ENCODE data around the gene KIAA1549. TPM values are rescaled to one million over a fixed set of nuclear protein-coding genes. Genes with fewer than 3 reads are reported as not detected.
"Not testable (repeated sequence)": the region's sequence is repeated elsewhere in the genome, so short reads cannot be mapped to it uniquely, and the experiment has no call there.

Gene KIAA1549
- total RNA-seq (1 to 10 TPM; 1.1 to 1.2 TPM), polyA plus RNA-seq (not detected)

- Histone ChIP-seq H3K27me3 (ENCODE audit: insufficient read depth, low read length, poor library complexity, severe bottlenecking) (peaks cover 26% of the 10 kb centered on the region), H3K36me3 (ENCODE audit: insufficient read depth, low read length) (no peaks in the 10 kb centered on the region), H3K27ac (ENCODE audit: low read depth, low read length) (no peak within 1 kb of the TSS), H3K9me3 (ENCODE audit: low read length) (no peaks in the 10 kb centered on the region), H3K4me3 (ENCODE audit: low read length) (peak within 1 kb of the TSS; percentile 48), H3K4me1 (ENCODE audit: insufficient read depth, low read length) (peaks cover 5% of the 10 kb centered on the region)
- Mint-ChIP-seq H3K4me3 (peak within 1 kb of the TSS; percentile 78 to 91 (median 89)), H3K27ac (peak within 1 kb of the TSS in 5 of 8 donors; percentile 1 to 77 (median 61)), H3K9me3 (peaks cover 0 to 2% (median 0%) of the 10 kb centered on the region in 5 donors), H3K4me1 (peaks cover 9 to 18% (median 10%) of the 10 kb centered on the region in 3 donors), H3K36me3 (peaks cover 0 to 4% (median 1%) of the 10 kb centered on the region in 3 donors), H3K27me3 (peaks cover 46 to 47% of the 10 kb centered on the region in 2 donors)
- CTCF ChIA-PET: interaction anchor here (0.8 to 2.6 kb wide), 2 partner anchors 95 to 532 kb away, joined by 3 to 12 read pairs; no protein-coding TSS in a partner anchor
- DNase-seq: peak; percentile 15 to 54 (median 32)
- POLR2A ChIA-PET: no interaction called here
Observed at GRCh38 chr7:138981332-138982203, at the start of gene KIAA1549. Gene KIAA1549 (minus strand): TSS chr7:138981389. CDS start chr7:138981269, 120 bp downstream.

GRCh38 chr7:139029353-139029752, 48.2 kb upstream of the KIAA1549 start:
- no peaks in the 10 kb centered on the region for H3K4me1 ChIP-seq (ENCODE audit: insufficient read depth, low read length)
- Mint-ChIP-seq H3K4me1 (peaks cover 5 to 12% (median 7%) of the 10 kb centered on the region in 3 donors), H3K27me3 (peaks cover 0 to 1% of the 10 kb centered on the region in 2 donors), H3K27ac (no peak overlapping the region), H3K36me3 (peaks cover 0 to 14% (median 6%) of the 10 kb centered on the region in 3 donors), H3K4me3 (no peak overlapping the region), H3K9me3 (no peaks in the 10 kb centered on the region)
- H3K27ac ChIP-seq (ENCODE audit: low read depth, low read length): no peak overlapping the region
- H3K9me3 ChIP-seq (ENCODE audit: low read length): no peaks in the 10 kb centered on the region
- ChIA-PET POLR2A (no interaction called here), CTCF (interaction anchor here (0.6 to 1.1 kb wide), 2 partner anchors 46 to 76 kb away, joined by 3 read pairs; no protein-coding TSS in a partner anchor)
- no peaks in the 10 kb centered on the region for H3K36me3 ChIP-seq (ENCODE audit: insufficient read depth, low read length)
- no peaks in the 10 kb centered on the region for H3K27me3 ChIP-seq (ENCODE audit: insufficient read depth, low read length, poor library complexity, severe bottlenecking)
- no peak for DNase-seq
- no peak overlapping the region for H3K4me3 ChIP-seq (ENCODE audit: low read length)

GRCh38 chr7:139026551-139026950, 45.4 kb upstream of the KIAA1549 start:
- Histone ChIP-seq H3K27ac (ENCODE audit: low read depth, low read length) (no peak overlapping the region), H3K4me3 (ENCODE audit: low read length) (no peak overlapping the region), H3K36me3 (ENCODE audit: insufficient read depth, low read length) (no peaks in the 10 kb centered on the region), H3K27me3 (ENCODE audit: insufficient read depth, low read length, poor library complexity, severe bottlenecking) (no peaks in the 10 kb centered on the region), H3K9me3 (ENCODE audit: low read length) (no peaks in the 10 kb centered on the region), H3K4me1 (ENCODE audit: insufficient read depth, low read length) (no peaks in the 10 kb centered on the region)
- Mint-ChIP-seq H3K27ac (peak overlapping the region in 1 of 8 donors; percentile 3), H3K9me3 (no peaks in the 10 kb centered on the region), H3K27me3 (peaks cover 0 to 1% of the 10 kb centered on the region in 2 donors), H3K36me3 (peaks cover 0 to 16% (median 6%) of the 10 kb centered on the region in 3 donors), H3K4me3 (no peak overlapping the region), H3K4me1 (no peaks in the 10 kb centered on the region)
- ChIA-PET POLR2A (no interaction called here), CTCF (interaction anchor here (0.8 to 3.8 kb wide), 3 partner anchors 9 to 49 kb away, joined by 3 to 14 read pairs (median 4); no protein-coding TSS in a partner anchor)
- no peak for DNase-seq

GRCh38 chr7:139025861-139026260, 44.7 kb upstream of the KIAA1549 start:
- H3K9me3 Mint-ChIP-seq; H3K36me3 ChIP-seq (ENCODE audit: insufficient read depth, low read length); H3K4me3 ChIP-seq (ENCODE audit: low read length); H3K27me3 ChIP-seq (ENCODE audit: insufficient read depth, low read length, poor library complexity, severe bottlenecking); H3K4me1 Mint-ChIP-seq; H3K27ac Mint-ChIP-seq; H3K4me1 ChIP-seq (ENCODE audit: insufficient read depth, low read length); H3K27ac ChIP-seq (ENCODE audit: low read depth, low read length); POLR2A ChIA-PET; H3K9me3 ChIP-seq (ENCODE audit: low read length); H3K4me3 Mint-ChIP-seq; H3K27me3 Mint-ChIP-seq; DNase-seq: not testable (repeated sequence)
- CTCF ChIA-PET: interaction anchor here (0.8 to 3.8 kb wide), 4 partner anchors 8 to 140 kb away, joined by 3 to 14 read pairs (median 4); no protein-coding TSS in a partner anchor
- peaks cover 0 to 16% (median 6%) of the 10 kb centered on the region in 3 donors for H3K36me3 Mint-ChIP-seq

- no peaks in the 10 kb centered on the region for H3K36me3 ChIP-seq (ENCODE audit: insufficient read depth, low read length)
- ChIA-PET POLR2A (no interaction called here), CTCF (interaction anchor here (0.6 to 3.8 kb wide), 2 partner anchors 52 to 365 kb away, joined by 3 to 14 read pairs; no protein-coding TSS in a partner anchor)
- Mint-ChIP-seq H3K4me1 (no peaks in the 10 kb centered on the region), H3K36me3 (peaks cover 0 to 9% (median 0%) of the 10 kb centered on the region in 3 donors), H3K9me3 (no peaks in the 10 kb centered on the region), H3K27me3 (no peaks in the 10 kb centered on the region), H3K4me3 (no peak overlapping the region), H3K27ac (no peak overlapping the region)
- no peaks in the 10 kb centered on the region for H3K9me3 ChIP-seq (ENCODE audit: low read length)
- H3K4me1 ChIP-seq (ENCODE audit: insufficient read depth, low read length): no peaks in the 10 kb centered on the region
- H3K4me3 ChIP-seq (ENCODE audit: low read length): no peak overlapping the region
- no peak overlapping the region for H3K27ac ChIP-seq (ENCODE audit: low read depth, low read length)
- H3K27me3 ChIP-seq (ENCODE audit: insufficient read depth, low read length, poor library complexity, severe bottlenecking): no peaks in the 10 kb centered on the region
- no peak for DNase-seq
Observed at GRCh38 chr7:139023076-139023475, 41.9 kb upstream of the KIAA1549 start.

- POLR2A ChIA-PET: interaction anchor here (1.0 kb wide), 1 partner anchor 24 kb away, joined by 3 read pairs; no protein-coding TSS in a partner anchor
- H3K4me1 ChIP-seq (ENCODE audit: insufficient read depth, low read length): no peaks in the 10 kb centered on the region
- H3K36me3 Mint-ChIP-seq: peaks cover 0 to 9% (median 0%) of the 10 kb centered on the region in 3 donors
Observed at GRCh38 chr7:139022286-139022685, 41.1 kb upstream of the KIAA1549 start.

GRCh38 chr7:139018910-139019309, 37.7 kb upstream of the KIAA1549 start:
- Mint-ChIP-seq H3K27ac (no peak overlapping the region), H3K9me3 (no peaks in the 10 kb centered on the region), H3K4me1 (peaks cover 6 to 7% (median 6%) of the 10 kb centered on the region in 3 donors), H3K36me3 (peaks cover 0 to 2% (median 0%) of the 10 kb centered on the region in 3 donors), H3K27me3 (peaks cover 5 to 20% of the 10 kb centered on the region in 2 donors), H3K4me3 (no peak overlapping the region)
- Histone ChIP-seq H3K4me1 (ENCODE audit: insufficient read depth, low read length) (no peaks in the 10 kb centered on the region), H3K27ac (ENCODE audit: low read depth, low read length) (no peak overlapping the region), H3K4me3 (ENCODE audit: low read length) (no peak overlapping the region), H3K36me3 (ENCODE audit: insufficient read depth, low read length) (no peaks in the 10 kb centered on the region), H3K9me3 (ENCODE audit: low read length) (no peaks in the 10 kb centered on the region), H3K27me3 (ENCODE audit: insufficient read depth, low read length, poor library complexity, severe bottlenecking) (no peaks in the 10 kb centered on the region)
- ChIA-PET POLR2A (no interaction called here), CTCF (interaction anchor here (0.7 to 4.6 kb wide), 5 partner anchors 26 to 108 kb away, joined by 3 to 54 read pairs (median 26); no protein-coding TSS in a partner anchor)
- DNase-seq: no peak

More at GRCh38 chr7:139022286-139022685, 41.1 kb upstream of the KIAA1549 start:
- Mint-ChIP-seq H3K9me3 (no peaks in the 10 kb centered on the region), H3K27ac (peak overlapping the region in 1 of 8 donors; percentile 12), H3K4me1 (peaks cover 2% of the 10 kb centered on the region in 3 donors), H3K27me3 (no peaks in the 10 kb centered on the region), H3K4me3 (no peak overlapping the region)
- CTCF ChIA-PET: interaction anchor here (0.6 to 1.5 kb wide), 2 partner anchors 48 to 364 kb away, joined by 3 read pairs; no protein-coding TSS in a partner anchor
- Histone ChIP-seq H3K4me3 (ENCODE audit: low read length) (no peak overlapping the region), H3K27ac (ENCODE audit: low read depth, low read length) (no peak overlapping the region), H3K36me3 (ENCODE audit: insufficient read depth, low read length) (no peaks in the 10 kb centered on the region), H3K27me3 (ENCODE audit: insufficient read depth, low read length, poor library complexity, severe bottlenecking) (no peaks in the 10 kb centered on the region), H3K9me3 (ENCODE audit: low read length) (no peaks in the 10 kb centered on the region)
- DNase-seq: no peak

Measured in CD8-positive, alpha-beta memory T cell (primary cell).